Endothelial cell (in vitro differentiated cells): ENCODE results near the gene COL1A1. TPM values are rescaled to one million over a fixed set of nuclear protein-coding genes. Genes with fewer than 3 reads are reported as not detected.
A peak's percentile ranks its signal among the peaks of the same experiment; 100 is the strongest.

ENCODE experiments used
- DNase-seq: peaks from one replicate; pipeline ENCODE4 v3.0.0; 2021; ENCODE audit warnings: low spot score
- H3K27ac Mint-ChIP-seq: one replicate; pipeline ENCODE4 v1.8.0; 2021; ENCODE audit warnings: mixed read lengths, inconsistent platforms; ENCODE audit not compliant: unreplicated experiment
- H3K27me3 Mint-ChIP-seq: one replicate; pipeline ENCODE4 v1.8.0; 2021; ENCODE audit warnings: mild to moderate bottlenecking, moderate library complexity, mixed read lengths, inconsistent platforms; ENCODE audit not compliant: unreplicated experiment
- H3K36me3 Mint-ChIP-seq: one replicate; pipeline ENCODE4 v1.8.0; 2021; ENCODE audit warnings: mild to moderate bottlenecking, low read depth, mixed read lengths, inconsistent platforms; ENCODE audit not compliant: unreplicated experiment
- H3K4me1 Mint-ChIP-seq: one replicate; pipeline ENCODE4 v1.8.0; 2021; ENCODE audit warnings: mild to moderate bottlenecking, mixed read lengths, inconsistent platforms; ENCODE audit not compliant: unreplicated experiment
- H3K4me3 Mint-ChIP-seq: one replicate; pipeline ENCODE4 v1.8.0; 2021; ENCODE audit warnings: mild to moderate bottlenecking, mixed read lengths, inconsistent platforms; ENCODE audit not compliant: unreplicated experiment
- H3K9me3 Mint-ChIP-seq: one replicate; pipeline ENCODE4 v1.8.0; 2021; ENCODE audit warnings: mixed read lengths, inconsistent platforms; ENCODE audit not compliant: unreplicated experiment
- CTCF ChIP-seq: fragments of 200-600 bp; sonication (generic); IDR thresholded peaks from one replicate; pipeline ENCODE4 v1.5.0; 2021; ENCODE audit warnings: antibody characterized with exemption; ENCODE audit not compliant: unreplicated experiment
- total RNA-seq: library from RNA; stranded (reverse); fragmentation: NEBNext Ultra II Directional; extraction: Animal tissue kit (Norgen Biotek cat#: 25700); gene quantifications from one replicate; pipeline ENCODE4 v1.2.1, GENCODE V29; 2021; ENCODE audit not compliant: unreplicated experiment

Gene COL1A1
- total RNA-seq, 1 donor from 2014 or later, result 6.8 TPM

GRCh38 chr17:50153650-50154575 lies 47.5 kb downstream of the COL1A1 start:
- Mint-ChIP-seq H3K36me3 (no peaks in the 10 kb centered on the region), H3K9me3 (no peaks in the 10 kb centered on the region), H3K27me3 (peaks cover 6% of the 10 kb centered on the region), H3K4me1 (peaks cover 12% of the 10 kb centered on the region), H3K27ac (no peak overlapping the region), H3K4me3 (no peak overlapping the region)
- no peak for DNase-seq
- TF ChIP-seq CTCF, result no peak

- Mint-ChIP-seq H3K27me3 (peaks cover 11% of the 10 kb centered on the region), H3K4me1 (peaks cover 19% of the 10 kb centered on the region), H3K27ac (peak overlapping the region; percentile 90), H3K36me3 (no peaks in the 10 kb centered on the region), H3K9me3 (no peaks in the 10 kb centered on the region), H3K4me3 (peak overlapping the region; percentile 52)
- DNase-seq, result no peak
- no peak for TF ChIP-seq CTCF
These were observed 48.7 kb downstream of the COL1A1 start for GRCh38 chr17:50152736-50153135.

GRCh38 chr17:50151937-50152547 lies 49.4 kb downstream of the COL1A1 start:
- peaks cover 12% of the 10 kb centered on the region for H3K27me3 Mint-ChIP-seq
- peak overlapping the region; percentile 52 for H3K4me3 Mint-ChIP-seq
- H3K4me1 Mint-ChIP-seq, result peaks cover 26% of the 10 kb centered on the region
- peak overlapping the region; percentile 90 for H3K27ac Mint-ChIP-seq
- no peak for TF ChIP-seq CTCF
- peaks cover 4% of the 10 kb centered on the region for H3K36me3 Mint-ChIP-seq
- peak; percentile 74 for DNase-seq
- no peaks in the 10 kb centered on the region for H3K9me3 Mint-ChIP-seq

GRCh38 chr17:50151041-50151936 lies 50.1 kb downstream of the COL1A1 start:
- H3K27me3 Mint-ChIP-seq, result peaks cover 17% of the 10 kb centered on the region
- H3K9me3 Mint-ChIP-seq, result no peaks in the 10 kb centered on the region
- H3K4me1 Mint-ChIP-seq, result peaks cover 34% of the 10 kb centered on the region
- H3K27ac Mint-ChIP-seq, result peak overlapping the region; percentile 93
- TF ChIP-seq CTCF, result peak; percentile 75
- DNase-seq, result peak; percentile 91
- peaks cover 4% of the 10 kb centered on the region for H3K36me3 Mint-ChIP-seq
- peak overlapping the region; percentile 92 for H3K4me3 Mint-ChIP-seq
